ENCODE data around the gene FASLG.

GRCh38 chr1:172668097-172668496, 9.2 kb downstream of the FASLG start:
- TF ChIP-seq CTCF (IDR thresholded peaks at IDR 0.05; ENCODE audit: low read length) (no peak), EZH2 (IDR thresholded peaks at IDR 0.05; ENCODE audit: borderline replicate concordance, low read length) (no peak)
